Calu3 (cell line): ENCODE measurements around the gene CPA2. TPM values are rescaled to one million over a fixed set of nuclear protein-coding genes. Genes with fewer than 3 reads are reported as not detected.

ENCODE experiments used
- BruUV-seq: library from RNA; stranded (reverse); fragments of 400-500 nt; replicated peaks from 2 replicates; lab custom pipeline; 2021; lab: Mats Ljungman, UMichigan
- CTCF ChIA-PET: fragments of 300-600 bp; sonication (Branson Sonifier 250); formaldehyde crosslinking; loops from one replicate; lab custom pipeline; 2022; ENCODE audit warnings: antibody characterized with exemption; lab: Charles Lee
- DNase-seq: peaks from one replicate; pipeline ENCODE4 v3.0.0; 2022
- H3K27ac Mint-ChIP-seq: one replicate; pipeline ENCODE4 v1.8.0; 2022; ENCODE audit warnings: mixed read lengths; ENCODE audit not compliant: unreplicated experiment
- H3K27me3 Mint-ChIP-seq: one replicate; pipeline ENCODE4 v1.8.0; 2022; ENCODE audit warnings: mixed read lengths; ENCODE audit not compliant: unreplicated experiment
- H3K36me3 Mint-ChIP-seq: one replicate; pipeline ENCODE4 v1.8.0; 2022; ENCODE audit warnings: mild to moderate bottlenecking, moderate library complexity, mixed read lengths; ENCODE audit not compliant: insufficient read depth, unreplicated experiment
- H3K4me1 Mint-ChIP-seq: one replicate; pipeline ENCODE4 v1.8.0; 2022; ENCODE audit warnings: mild to moderate bottlenecking, low read depth, mixed read lengths; ENCODE audit not compliant: unreplicated experiment
- H3K4me3 Mint-ChIP-seq: one replicate; pipeline ENCODE4 v1.8.0; 2022; ENCODE audit warnings: mild to moderate bottlenecking, low read depth, moderate library complexity, mixed read lengths; ENCODE audit not compliant: unreplicated experiment
- H3K9me3 Mint-ChIP-seq: one replicate; pipeline ENCODE4 v1.8.0; 2022; ENCODE audit warnings: low read depth, mixed read lengths; ENCODE audit not compliant: unreplicated experiment
- intact Hi-C: fragments of 100-400 bp; cut with micrococcal nuclease; formaldehyde crosslinking; loops from one replicate; pipeline ENCODE4 v1.10.0; 2022; ENCODE audit not compliant: unreplicated experiment
- total RNA-seq: library from RNA; stranded (reverse); gene quantifications from 2 replicates; pipeline ENCODE4 v1.2.3, GENCODE V29; 2022
- TF ChIP-seq, protein P1 (sequence below): fragments of 200-600 bp; IDR thresholded peaks from one replicate; pipeline ENCODE4 v1.8.0; 2022; ENCODE audit warnings: antibody characterized with exemption; ENCODE audit not compliant: unreplicated experiment

CPA2 gene
- total RNA-seq, 1 experiment from 2014 or later, result not detected

- intact Hi-C loops, result no loop called here
- H3K27me3 Mint-ChIP-seq, result peaks cover 43% of the 10 kb centered on the region
- no peaks in the 10 kb centered on the region for H3K4me1 Mint-ChIP-seq
- no TSS peak for BruUV-seq
- no peak overlapping the region for H3K27ac Mint-ChIP-seq
- H3K4me3 Mint-ChIP-seq, result no peak overlapping the region
- no peak for DNase-seq
- CTCF ChIA-PET, result interaction anchor here (0.6 kb wide), 1 partner anchor 24 kb away, joined by 5 read pairs; no protein-coding TSS in a partner anchor
- TF ChIP-seq, protein P1, sequence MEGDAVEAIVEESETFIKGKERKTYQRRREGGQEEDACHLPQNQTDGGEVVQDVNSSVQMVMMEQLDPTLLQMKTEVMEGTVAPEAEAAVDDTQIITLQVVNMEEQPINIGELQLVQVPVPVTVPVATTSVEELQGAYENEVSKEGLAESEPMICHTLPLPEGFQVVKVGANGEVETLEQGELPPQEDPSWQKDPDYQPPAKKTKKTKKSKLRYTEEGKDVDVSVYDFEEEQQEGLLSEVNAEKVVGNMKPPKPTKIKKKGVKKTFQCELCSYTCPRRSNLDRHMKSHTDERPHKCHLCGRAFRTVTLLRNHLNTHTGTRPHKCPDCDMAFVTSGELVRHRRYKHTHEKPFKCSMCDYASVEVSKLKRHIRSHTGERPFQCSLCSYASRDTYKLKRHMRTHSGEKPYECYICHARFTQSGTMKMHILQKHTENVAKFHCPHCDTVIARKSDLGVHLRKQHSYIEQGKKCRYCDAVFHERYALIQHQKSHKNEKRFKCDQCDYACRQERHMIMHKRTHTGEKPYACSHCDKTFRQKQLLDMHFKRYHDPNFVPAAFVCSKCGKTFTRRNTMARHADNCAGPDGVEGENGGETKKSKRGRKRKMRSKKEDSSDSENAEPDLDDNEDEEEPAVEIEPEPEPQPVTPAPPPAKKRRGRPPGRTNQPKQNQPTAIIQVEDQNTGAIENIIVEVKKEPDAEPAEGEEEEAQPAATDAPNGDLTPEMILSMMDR, result no peak
- H3K36me3 Mint-ChIP-seq, result no peaks in the 10 kb centered on the region
- H3K9me3 Mint-ChIP-seq, result no peaks in the 10 kb centered on the region
These were observed 36.9 kb downstream of the CPA2 start for GRCh38 chr7:130303551-130303950.

DNA sequence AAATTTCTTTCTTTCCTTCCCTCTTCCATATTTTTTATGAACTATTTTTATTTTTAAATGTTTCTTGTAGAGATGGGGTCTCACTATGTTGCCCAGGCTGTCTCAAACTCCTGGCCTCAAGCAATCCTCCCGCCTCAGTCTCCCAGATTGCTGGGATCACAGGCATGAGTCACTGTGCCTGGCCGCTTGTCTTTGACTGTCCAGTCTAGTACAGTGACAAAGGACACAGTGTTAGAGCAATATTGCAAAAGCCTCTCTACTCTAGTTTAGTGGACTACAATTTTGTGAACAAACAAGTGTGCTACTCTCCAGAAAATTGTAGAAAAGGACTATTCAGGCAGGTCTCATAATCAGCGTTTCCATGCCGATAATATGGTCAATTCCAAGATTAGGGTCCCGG is 37.3 kb downstream of the CPA2 start:
- BruUV-seq, result no TSS peak
- peaks cover 43% of the 10 kb centered on the region for H3K27me3 Mint-ChIP-seq
- CTCF ChIA-PET, result interaction anchor here (0.6 kb wide), 1 partner anchor 23 kb away, joined by 5 read pairs; no protein-coding TSS in a partner anchor
- H3K4me1 Mint-ChIP-seq, result no peaks in the 10 kb centered on the region
- DNase-seq, result peak; percentile 1
- TF ChIP-seq, protein P1, result no peak
- H3K9me3 Mint-ChIP-seq, result no peaks in the 10 kb centered on the region
- H3K4me3 Mint-ChIP-seq, result no peak overlapping the region
- no peaks in the 10 kb centered on the region for H3K36me3 Mint-ChIP-seq
- intact Hi-C loops, result no loop called here
- no peak overlapping the region for H3K27ac Mint-ChIP-seq

GRCh38 chr7:130304878-130305277 is 38.2 kb downstream of the CPA2 start:
- Mint-ChIP-seq H3K4me1 (no peaks in the 10 kb centered on the region), H3K36me3 (no peaks in the 10 kb centered on the region), H3K9me3 (no peaks in the 10 kb centered on the region), H3K27me3 (peaks cover 43% of the 10 kb centered on the region), H3K4me3 (no peak overlapping the region), H3K27ac (no peak overlapping the region)
- CTCF ChIA-PET, result no interaction called here
- TF ChIP-seq, protein P1, result no peak
- intact Hi-C loops, result no loop called here
- BruUV-seq, result no TSS peak
- no peak for DNase-seq

GRCh38 chr7:130305433-130306042 is 38.9 kb downstream of the CPA2 start:
- no peaks in the 10 kb centered on the region for H3K36me3 Mint-ChIP-seq
- no peak overlapping the region for H3K27ac Mint-ChIP-seq
- intact Hi-C loops, result no loop called here
- no peak overlapping the region for H3K4me3 Mint-ChIP-seq
- no peaks in the 10 kb centered on the region for H3K9me3 Mint-ChIP-seq
- DNase-seq, result no peak
- H3K4me1 Mint-ChIP-seq, result no peaks in the 10 kb centered on the region
- TF ChIP-seq, protein P1, result no peak
- peaks cover 39% of the 10 kb centered on the region for H3K27me3 Mint-ChIP-seq
- CTCF ChIA-PET, result no interaction called here
- BruUV-seq, result no TSS peak
